ENCODE data around the gene EIF4ENIF1.

Gene EIF4ENIF1

GRCh38 chr22:31477329-31477728 is 12.3 kb downstream of the EIF4ENIF1 start:
- peaks cover 13% of the 10 kb centered on the region for H3K4me1 Mint-ChIP-seq
- no peak for ATAC-seq
- DNase-seq (ENCODE audit: low spot score in 2 of 2): no peak
- H3K36me3 Mint-ChIP-seq: peaks cover 95% of the 10 kb centered on the region
- no peak overlapping the region for H3K27ac Mint-ChIP-seq
- no peak overlapping the region for H3K4me3 Mint-ChIP-seq
- no peaks in the 10 kb centered on the region for H3K9me3 Mint-ChIP-seq

GRCh38 chr22:31475800-31476199 is 13.8 kb downstream of the EIF4ENIF1 start:
- no peaks in the 10 kb centered on the region for H3K9me3 Mint-ChIP-seq
- no peak for DNase-seq (ENCODE audit: low spot score in 2 of 2)
- H3K4me1 Mint-ChIP-seq: peaks cover 13% of the 10 kb centered on the region
- peaks cover 95% of the 10 kb centered on the region for H3K36me3 Mint-ChIP-seq
- H3K4me3 Mint-ChIP-seq: no peak overlapping the region
- no peak for ATAC-seq
- H3K27ac Mint-ChIP-seq: peak overlapping the region; percentile 17

DNA sequence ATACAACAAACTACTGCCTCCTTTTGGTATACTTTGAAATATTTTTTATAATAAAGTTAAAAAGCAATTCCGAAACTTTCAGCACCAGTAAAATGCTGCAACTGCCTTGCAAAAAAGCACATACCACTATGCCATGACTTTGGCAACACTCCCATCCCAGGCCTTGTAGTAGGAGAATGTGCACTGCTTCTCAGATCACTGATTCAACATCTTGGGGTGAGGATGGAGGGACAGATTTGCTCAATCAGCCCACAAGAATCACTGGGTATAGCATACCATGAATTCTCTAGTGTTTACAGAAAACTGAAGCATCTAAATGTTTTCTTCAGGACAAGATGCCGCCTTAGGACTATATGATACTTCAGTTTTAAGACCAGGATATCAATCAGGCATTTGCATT is 14.9 kb downstream of the EIF4ENIF1 start:
- DNase-seq (ENCODE audit: low spot score in 2 of 2) (no peak), ATAC-seq (no peak)
- Mint-ChIP-seq H3K27ac (no peak overlapping the region), H3K9me3 (no peaks in the 10 kb centered on the region), H3K36me3 (peaks cover 95% of the 10 kb centered on the region), H3K4me3 (no peak overlapping the region), H3K4me1 (peaks cover 13% of the 10 kb centered on the region)

GRCh38 chr22:31465307-31465706 is 24.3 kb downstream of the EIF4ENIF1 start:
- Mint-ChIP-seq H3K36me3 (peaks cover 99% of the 10 kb centered on the region), H3K9me3 (no peaks in the 10 kb centered on the region), H3K4me1 (peaks cover 4% of the 10 kb centered on the region), H3K4me3 (no peak overlapping the region), H3K27ac (no peak overlapping the region)
- ATAC-seq: no peak
- no peak for DNase-seq (ENCODE audit: low spot score in 2 of 2)

DNA sequence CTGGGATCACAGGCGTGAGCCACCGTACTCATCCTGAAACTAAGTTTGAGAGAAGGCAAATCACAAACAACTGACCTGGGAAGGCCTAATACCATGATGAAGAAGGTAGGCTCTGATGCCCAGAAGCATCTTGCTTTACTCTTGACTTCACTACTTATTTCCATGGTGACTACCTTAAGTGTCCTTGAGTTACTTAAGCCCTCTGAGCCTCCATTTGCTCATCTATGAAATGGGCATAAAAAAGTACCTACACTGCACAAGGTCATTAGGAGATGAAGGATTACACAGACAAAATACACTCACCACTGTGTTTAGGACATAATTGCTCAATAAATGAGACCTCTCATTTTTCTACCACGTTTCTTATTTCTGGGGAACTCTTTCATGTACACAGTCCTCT is 27.9 kb downstream of the EIF4ENIF1 start:
- peaks cover 4% of the 10 kb centered on the region for H3K4me1 Mint-ChIP-seq
- no peak for ATAC-seq
- peaks cover 99% of the 10 kb centered on the region for H3K36me3 Mint-ChIP-seq
- no peak overlapping the region for H3K27ac Mint-ChIP-seq
- DNase-seq (ENCODE audit: low spot score in 2 of 2): no peak
- no peaks in the 10 kb centered on the region for H3K9me3 Mint-ChIP-seq
- H3K4me3 Mint-ChIP-seq: no peak overlapping the region

GRCh38 chr22:31451709-31452571 is 37.7 kb downstream of the EIF4ENIF1 start:
- Mint-ChIP-seq H3K4me3 (no peak overlapping the region), H3K36me3 (peaks cover 91% of the 10 kb centered on the region), H3K27ac (peak overlapping the region; percentile 51), H3K4me1 (no peaks in the 10 kb centered on the region), H3K9me3 (no peaks in the 10 kb centered on the region)
- ATAC-seq (peak; percentile 58), DNase-seq (ENCODE audit: low spot score in 2 of 2) (no peak)

- H3K27ac Mint-ChIP-seq: no peak overlapping the region
Measured at GRCh38 chr22:31449506-31449905, 40.1 kb downstream of the EIF4ENIF1 start.

DNA sequence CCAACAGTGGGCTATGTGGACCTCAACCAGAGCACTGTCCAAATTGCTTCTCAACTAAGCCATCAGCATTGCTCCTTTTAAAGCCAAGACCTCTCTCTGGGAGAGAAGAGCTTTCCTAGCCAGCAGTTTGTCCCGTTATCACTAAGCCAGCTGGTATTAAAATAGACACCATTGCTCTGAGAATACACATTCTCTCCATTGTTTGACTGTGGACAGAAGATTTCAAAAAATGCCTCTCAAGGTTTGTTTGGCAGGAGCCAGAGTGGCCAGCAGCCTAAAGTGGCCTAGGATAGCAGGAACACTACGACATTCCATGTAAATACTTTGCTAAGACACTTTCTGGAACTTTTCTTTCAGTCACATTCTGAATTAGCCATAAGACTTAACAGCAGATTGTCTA is 41.3 kb downstream of the EIF4ENIF1 start:
- H3K4me1 Mint-ChIP-seq: peaks cover 6% of the 10 kb centered on the region
- no peak for ATAC-seq
- no peaks in the 10 kb centered on the region for H3K9me3 Mint-ChIP-seq
- H3K27ac Mint-ChIP-seq: no peak overlapping the region
- peaks cover 91% of the 10 kb centered on the region for H3K36me3 Mint-ChIP-seq
- no peak for DNase-seq (ENCODE audit: low spot score in 2 of 2)
- no peak overlapping the region for H3K4me3 Mint-ChIP-seq

More at GRCh38 chr22:31449506-31449905, 40.1 kb downstream of the EIF4ENIF1 start:
- no peaks in the 10 kb centered on the region for H3K9me3 Mint-ChIP-seq
- H3K4me3 Mint-ChIP-seq: no peak overlapping the region
- peaks cover 91% of the 10 kb centered on the region for H3K36me3 Mint-ChIP-seq
- ATAC-seq: no peak
- peaks cover 6% of the 10 kb centered on the region for H3K4me1 Mint-ChIP-seq
- no peak for DNase-seq (ENCODE audit: low spot score in 2 of 2)

DNA sequence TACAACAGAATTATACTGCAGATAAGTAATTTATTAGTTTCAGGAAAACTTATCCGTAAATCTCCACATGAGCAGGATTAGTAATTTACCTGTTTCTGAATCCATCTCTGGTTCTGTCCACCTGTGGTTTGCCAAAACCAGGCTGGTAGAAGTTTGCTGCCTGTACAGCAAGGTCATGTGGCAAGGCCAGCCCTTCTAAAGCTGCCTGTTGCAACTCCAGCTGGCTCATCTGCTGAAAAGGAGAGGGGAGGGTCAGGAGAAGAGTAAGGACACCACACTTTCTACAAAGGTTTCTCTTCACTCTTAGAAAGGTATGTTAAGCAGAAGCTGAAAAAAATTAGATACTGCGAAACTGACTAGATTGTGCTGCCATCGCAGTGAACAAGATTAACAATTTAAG is 42.3 kb downstream of the EIF4ENIF1 start:
- Mint-ChIP-seq H3K9me3 (no peaks in the 10 kb centered on the region), H3K4me3 (no peak overlapping the region), H3K36me3 (peaks cover 91% of the 10 kb centered on the region), H3K4me1 (peaks cover 6% of the 10 kb centered on the region), H3K27ac (no peak overlapping the region)
- DNase-seq (ENCODE audit: low spot score in 2 of 2) (no peak), ATAC-seq (no peak)

DNA sequence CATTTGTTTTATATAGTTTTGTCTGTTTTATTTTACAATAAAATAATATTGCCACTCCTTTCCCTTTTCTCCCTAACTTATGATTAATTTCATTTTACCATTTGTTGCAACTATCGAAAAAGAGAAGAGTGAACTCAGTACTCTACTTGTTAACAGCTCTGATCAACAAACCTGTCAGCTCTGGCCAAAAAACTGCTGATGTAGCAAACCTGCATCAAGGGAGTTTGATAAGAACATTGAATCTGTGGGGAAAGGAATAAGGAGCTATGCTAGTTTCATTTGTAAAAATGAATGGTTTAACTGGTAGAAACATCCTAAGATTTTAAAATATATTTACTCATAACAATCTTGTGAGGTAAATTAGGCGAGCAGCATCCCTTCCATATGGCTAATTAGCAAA is 42.9 kb downstream of the EIF4ENIF1 start:
- Mint-ChIP-seq H3K36me3 (peaks cover 91% of the 10 kb centered on the region), H3K4me1 (peaks cover 6% of the 10 kb centered on the region), H3K27ac (no peak overlapping the region), H3K9me3 (no peaks in the 10 kb centered on the region), H3K4me3 (no peak overlapping the region)
- DNase-seq (ENCODE audit: low spot score in 2 of 2) (no peak), ATAC-seq (no peak)

DNA sequence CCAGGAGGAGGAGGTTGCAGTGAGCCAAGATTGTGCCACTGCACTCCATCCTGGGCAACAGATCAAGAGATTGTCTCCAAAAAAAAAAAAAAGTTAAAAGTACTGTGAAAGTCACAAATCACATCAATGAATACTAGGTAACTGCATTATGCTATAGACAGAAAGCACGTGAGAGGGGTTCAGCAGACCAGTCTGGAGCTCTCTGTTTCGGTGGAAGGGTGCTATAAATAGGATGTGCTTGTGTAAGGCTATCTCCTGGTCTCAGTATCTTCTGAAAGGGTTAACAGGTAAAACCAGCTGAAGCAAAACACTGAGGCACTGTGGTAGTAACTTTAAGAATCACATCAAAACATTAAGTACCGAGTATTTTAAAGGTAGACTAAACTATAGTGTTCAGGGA is 43.4 kb downstream of the EIF4ENIF1 start:
- Mint-ChIP-seq H3K9me3 (no peaks in the 10 kb centered on the region), H3K27ac (no peak overlapping the region), H3K4me3 (no peak overlapping the region), H3K4me1 (peaks cover 6% of the 10 kb centered on the region), H3K36me3 (peaks cover 92% of the 10 kb centered on the region)
- DNase-seq (ENCODE audit: low spot score in 2 of 2) (no peak), ATAC-seq (no peak)

DNA sequence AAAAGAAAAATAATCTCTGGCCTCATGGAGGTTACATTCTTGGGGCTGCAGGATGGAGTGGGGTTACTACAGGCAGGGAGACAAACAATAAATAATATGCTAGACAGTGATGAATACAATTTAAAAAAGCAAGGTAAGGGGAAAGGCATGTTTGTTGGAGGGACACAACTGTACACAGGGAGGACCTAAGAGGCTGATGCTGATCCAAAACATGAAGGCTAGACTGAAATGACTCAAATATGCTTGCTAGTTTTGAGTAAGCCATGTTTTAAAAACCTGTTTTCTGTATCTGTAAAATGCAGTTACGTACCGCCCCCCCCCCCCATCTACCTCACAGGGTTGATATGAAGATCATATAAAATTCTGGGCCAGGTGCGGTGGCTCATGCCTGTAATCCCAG is 44.0 kb downstream of the EIF4ENIF1 start:
- DNase-seq (ENCODE audit: low spot score in 2 of 2) (no peak), ATAC-seq (peak; percentile 74)
- H3K9me3 Mint-ChIP-seq: no peaks in the 10 kb centered on the region
- H3K4me3 Mint-ChIP-seq: no peak overlapping the region
- peaks cover 92% of the 10 kb centered on the region for H3K36me3 Mint-ChIP-seq
- H3K4me1 Mint-ChIP-seq: peaks cover 6% of the 10 kb centered on the region
- H3K27ac Mint-ChIP-seq: peak overlapping the region; percentile 86

GRCh38 chr22:31443516-31443915 is 46.1 kb downstream of the EIF4ENIF1 start:
- no peak for DNase-seq (ENCODE audit: low spot score in 2 of 2)
- H3K4me3 Mint-ChIP-seq: no peak overlapping the region
- peaks cover 6% of the 10 kb centered on the region for H3K4me1 Mint-ChIP-seq
- no peak overlapping the region for H3K27ac Mint-ChIP-seq
- ATAC-seq: no peak
- no peaks in the 10 kb centered on the region for H3K9me3 Mint-ChIP-seq
- peaks cover 96% of the 10 kb centered on the region for H3K36me3 Mint-ChIP-seq

DNA sequence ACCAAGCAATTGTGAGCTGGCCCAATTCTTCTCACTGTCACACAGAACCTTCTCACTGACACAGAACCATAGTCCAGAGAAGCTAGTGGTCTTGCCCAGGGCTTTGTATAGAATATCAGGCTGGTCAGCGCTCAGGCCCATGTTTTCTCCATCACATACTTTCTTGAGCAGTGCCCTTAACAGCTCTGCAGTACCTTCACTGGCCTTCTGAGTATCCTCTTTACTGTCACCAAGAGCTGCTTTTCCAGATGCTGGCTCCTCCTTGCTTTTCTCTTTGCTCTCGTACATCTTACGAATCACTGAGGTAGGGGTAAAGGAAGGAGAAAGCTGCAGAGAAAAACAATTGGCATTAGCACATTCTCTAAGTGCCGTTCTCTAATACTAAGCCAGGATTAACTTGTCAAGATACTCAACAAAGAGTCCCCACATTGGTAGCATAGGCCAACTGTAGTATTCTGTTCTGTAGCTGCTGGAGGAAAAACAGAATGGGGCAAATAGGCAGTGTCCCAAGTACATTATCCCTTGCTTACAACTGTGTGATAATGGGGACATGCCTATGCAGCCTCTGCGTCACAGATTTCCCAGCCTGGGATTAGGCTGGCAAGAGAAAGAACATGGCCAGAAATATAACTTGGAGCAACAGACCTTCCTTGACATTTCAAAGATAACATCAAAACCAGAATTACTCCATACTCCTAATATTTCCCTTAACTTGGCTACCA is 46.7 kb downstream of the EIF4ENIF1 start:
- Mint-ChIP-seq H3K36me3 (peaks cover 96% of the 10 kb centered on the region), H3K4me3 (no peak overlapping the region), H3K27ac (peak overlapping the region; percentile 60), H3K4me1 (peaks cover 6% of the 10 kb centered on the region), H3K9me3 (no peaks in the 10 kb centered on the region)
- ATAC-seq (no peak), DNase-seq (ENCODE audit: low spot score in 2 of 2) (no peak)

DNA sequence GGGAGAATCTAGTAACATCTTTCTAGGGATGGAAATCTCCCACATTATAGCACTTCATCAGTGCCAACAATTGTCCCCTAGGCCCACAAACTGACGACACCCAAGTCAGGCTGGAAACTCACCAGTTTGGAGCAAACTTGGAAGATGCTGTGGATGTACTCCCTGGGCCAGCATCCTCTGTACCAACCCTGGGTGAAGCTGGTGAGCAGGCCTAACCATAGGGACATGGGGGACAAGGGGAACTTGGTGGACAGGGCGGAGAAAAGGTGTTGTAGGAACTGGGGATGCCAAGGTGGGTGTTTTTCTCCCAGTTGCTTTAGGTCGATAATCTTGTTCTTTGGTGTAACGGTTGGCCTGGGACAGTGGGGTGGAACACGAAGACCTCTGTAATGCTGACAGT is 48.0 kb downstream of the EIF4ENIF1 start:
- Mint-ChIP-seq H3K9me3 (no peaks in the 10 kb centered on the region), H3K4me3 (no peak overlapping the region), H3K4me1 (peaks cover 6% of the 10 kb centered on the region), H3K27ac (peak overlapping the region; percentile 60), H3K36me3 (peaks cover 100% of the 10 kb centered on the region)
- ATAC-seq (no peak), DNase-seq (ENCODE audit: low spot score in 2 of 2) (no peak)

DNA sequence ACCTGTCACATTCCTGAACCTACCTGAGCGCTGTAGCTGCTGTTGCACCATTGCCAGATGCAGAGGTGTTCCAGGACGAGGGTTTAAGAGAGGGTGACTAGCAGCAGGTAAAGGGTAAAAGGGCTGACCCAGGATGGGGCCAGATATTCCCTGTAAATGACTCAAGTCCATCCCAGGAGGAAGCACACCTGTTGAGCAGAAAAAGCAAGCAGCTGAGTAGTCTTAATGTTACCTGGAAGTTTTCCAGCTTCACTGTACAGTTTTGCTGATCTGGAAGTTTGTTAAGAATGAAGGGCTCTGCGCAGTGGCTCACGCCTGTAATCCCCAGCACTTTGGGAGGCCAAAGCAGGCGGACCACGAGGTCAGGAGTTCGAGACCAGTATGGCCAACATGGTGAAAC is 49.0 kb downstream of the EIF4ENIF1 start:
- H3K27ac Mint-ChIP-seq: peak overlapping the region; percentile 60
- DNase-seq (ENCODE audit: low spot score in 2 of 2) (no peak), ATAC-seq (no peak)
- peaks cover 5% of the 10 kb centered on the region for H3K4me1 Mint-ChIP-seq
- no peaks in the 10 kb centered on the region for H3K9me3 Mint-ChIP-seq
- H3K36me3 Mint-ChIP-seq: peaks cover 100% of the 10 kb centered on the region
- no peak overlapping the region for H3K4me3 Mint-ChIP-seq
